ENCODE data around the gene RIT1.
"Not testable (repeated sequence)": the region's sequence is repeated elsewhere in the genome, so short reads cannot be mapped to it uniquely, and the experiment has no call there.

The RIT1 gene

DNA sequence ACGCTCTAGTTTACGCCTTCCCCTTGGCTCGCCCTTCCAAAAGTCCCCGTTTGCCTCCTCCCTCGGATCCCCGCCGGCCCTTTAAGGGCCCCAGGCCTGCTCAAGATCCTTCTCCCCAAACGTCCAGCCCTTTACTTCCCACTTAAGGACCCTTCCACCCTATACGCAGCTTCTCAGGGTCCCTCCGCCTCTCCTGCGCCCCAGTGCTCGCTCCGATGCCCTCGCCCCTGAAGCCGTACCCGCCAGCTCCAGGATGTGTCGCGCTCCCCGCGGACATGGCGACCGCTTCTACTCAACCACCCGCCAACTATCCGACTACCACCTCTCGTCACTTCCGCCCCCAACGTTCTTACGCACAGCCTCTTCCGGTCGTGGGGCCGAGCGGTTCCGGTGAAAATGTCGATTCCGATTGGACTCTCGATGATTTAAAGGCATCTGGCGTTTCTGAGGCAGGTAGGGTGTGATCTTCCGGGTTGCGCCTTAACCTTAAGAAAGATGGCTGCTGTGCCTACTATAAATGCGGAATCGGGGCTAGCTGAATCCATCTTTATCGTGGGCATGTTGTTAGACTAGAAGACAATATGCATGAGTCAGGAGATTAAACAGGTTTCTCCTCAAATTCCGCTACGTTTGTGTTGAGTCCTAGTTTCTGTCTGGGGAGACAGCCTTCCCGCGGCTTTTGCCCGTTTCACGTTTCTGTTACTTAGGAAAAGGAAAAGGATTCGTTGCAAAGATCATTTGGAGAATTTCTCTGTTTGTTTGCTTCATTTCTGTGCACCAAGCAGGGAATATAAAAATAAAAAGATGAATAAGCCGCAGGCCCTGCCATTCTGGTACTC lies 23.2 kb upstream of the RIT1 start, which contains the start of gene KHDC4:
Gene KHDC4, minus strand, starts transcription at position 317 of the 839 bp plus-strand sequence. Its CDS starts 40 bp downstream, at position 277.
- DNase-seq (ENCODE audit: low spot score): peak; percentile 95
- peak; percentile 91 for FAIRE-seq

DNA sequence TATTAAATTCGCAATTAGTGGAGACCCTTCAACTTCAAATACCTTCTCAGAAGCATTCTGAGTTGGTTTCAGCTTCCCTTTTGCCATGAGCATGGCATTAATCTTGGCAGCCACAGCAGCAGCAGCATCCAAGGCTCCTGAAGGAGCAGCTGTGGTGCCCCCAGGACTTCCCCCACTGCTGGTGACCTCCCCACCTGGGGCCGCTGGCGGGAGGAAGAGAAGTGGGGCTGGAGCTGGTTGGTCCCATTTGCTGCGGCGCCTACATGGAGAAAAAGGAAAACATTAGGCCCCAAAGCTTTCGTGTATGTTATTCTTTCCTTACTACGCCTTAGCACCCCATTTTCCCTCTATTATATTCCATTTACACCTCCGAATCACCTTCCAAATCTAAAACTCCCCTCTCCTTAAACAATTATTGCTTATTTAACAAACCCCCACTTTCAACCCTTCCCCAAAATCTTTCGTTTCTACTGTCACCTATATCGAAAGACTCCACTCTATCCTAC lies 22.5 kb upstream of the RIT1 start:
- DNase-seq (ENCODE audit: low spot score) (no peak), FAIRE-seq (no peak)

DNA sequence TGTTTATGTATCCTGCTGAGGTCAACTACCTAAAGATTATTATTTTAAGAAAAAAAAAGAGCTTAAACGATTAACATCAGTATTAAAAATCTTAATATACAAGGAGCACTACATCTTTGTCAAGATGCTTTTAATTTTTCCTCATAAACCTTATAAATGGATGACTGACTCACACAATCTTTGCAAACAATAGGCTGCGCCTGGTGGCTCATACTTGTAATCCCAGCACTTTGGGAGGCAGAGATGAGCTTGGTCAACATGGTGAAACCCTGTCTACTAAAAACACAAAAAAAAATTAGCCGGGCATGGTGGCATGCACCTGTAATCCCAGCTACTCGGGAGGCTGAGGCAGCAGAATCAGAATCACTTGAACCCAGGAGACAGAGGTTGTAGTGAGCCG lies 21.3 kb upstream of the RIT1 start:
- no peak for FAIRE-seq
- DNase-seq (ENCODE audit: low spot score): no peak

DNA sequence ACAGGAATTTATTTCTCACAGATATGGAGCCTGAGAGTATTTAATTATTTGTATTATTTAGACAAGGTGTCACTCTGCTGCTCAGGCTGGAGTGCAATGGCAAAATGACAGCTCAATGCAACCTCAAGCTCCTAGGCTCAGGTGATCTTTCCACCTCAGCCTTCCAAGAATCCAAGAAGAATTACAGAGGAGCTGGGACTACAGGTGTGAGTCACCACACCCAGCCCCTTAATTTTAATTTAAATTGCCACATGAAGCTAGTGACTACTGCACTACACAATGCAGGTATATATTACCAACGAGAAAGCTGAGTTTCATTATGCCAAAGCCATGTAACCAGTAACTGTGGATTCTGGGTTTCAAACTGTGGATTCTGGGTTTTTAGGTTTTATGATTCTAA lies 20.9 kb upstream of the RIT1 start:
- no peak for FAIRE-seq
- peak; percentile 8 for DNase-seq (ENCODE audit: low spot score)

DNA sequence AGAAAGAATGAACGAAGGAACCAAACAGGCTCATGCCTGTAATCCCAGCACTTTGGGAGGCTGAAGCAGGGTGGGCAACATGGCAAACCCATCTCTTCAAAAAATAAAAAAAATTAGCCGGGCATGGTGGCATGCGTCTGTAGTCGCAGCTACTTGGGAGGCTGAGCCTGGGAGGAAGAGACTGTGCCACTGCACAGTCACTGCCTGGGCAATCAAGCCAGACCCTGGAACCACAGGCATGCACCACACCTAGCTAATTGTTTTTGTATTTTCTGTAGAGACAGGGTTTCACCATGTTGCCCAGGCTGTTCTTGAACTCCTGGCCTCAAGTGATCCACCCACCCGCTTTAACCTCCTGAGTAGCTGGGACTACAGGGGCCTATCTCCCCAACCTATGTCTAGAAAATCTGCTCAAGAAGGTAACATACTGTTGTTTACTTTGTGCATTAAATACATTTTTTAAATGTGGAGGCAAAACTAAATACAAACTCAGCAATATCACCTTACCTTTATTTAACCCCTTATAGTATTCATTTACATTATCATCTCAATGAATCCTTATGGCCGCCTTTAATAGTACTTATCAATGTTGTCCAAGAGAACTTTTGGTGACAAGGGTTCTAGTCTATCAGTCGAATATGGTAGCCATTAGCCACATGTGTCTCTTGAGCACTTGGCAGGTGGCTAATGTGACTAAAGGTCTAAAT lies 20.3 kb upstream of the RIT1 start:
- peak; percentile 14 for DNase-seq (ENCODE audit: low spot score)
- FAIRE-seq: no peak

DNA sequence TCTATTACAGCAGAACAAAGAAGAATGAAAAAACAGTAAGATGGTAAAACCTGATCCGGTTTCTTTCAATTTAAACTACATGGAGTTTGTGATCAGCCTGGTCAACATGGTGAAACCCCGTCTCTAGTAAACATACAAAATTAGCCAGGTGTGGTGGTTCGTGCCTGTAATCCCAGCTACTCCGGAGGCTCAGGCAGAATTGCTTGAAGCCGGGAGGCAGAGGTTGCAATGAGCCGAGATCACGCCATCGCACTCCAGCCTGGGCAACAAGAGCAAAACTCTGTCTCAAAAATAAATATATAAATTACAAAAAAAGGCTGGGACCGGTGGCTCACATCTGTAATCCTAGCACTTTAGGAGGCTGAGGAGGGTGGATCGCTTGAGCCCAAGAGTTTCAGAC lies 19.6 kb upstream of the RIT1 start:
- FAIRE-seq; DNase-seq (ENCODE audit: low spot score): not testable (repeated sequence)

DNA sequence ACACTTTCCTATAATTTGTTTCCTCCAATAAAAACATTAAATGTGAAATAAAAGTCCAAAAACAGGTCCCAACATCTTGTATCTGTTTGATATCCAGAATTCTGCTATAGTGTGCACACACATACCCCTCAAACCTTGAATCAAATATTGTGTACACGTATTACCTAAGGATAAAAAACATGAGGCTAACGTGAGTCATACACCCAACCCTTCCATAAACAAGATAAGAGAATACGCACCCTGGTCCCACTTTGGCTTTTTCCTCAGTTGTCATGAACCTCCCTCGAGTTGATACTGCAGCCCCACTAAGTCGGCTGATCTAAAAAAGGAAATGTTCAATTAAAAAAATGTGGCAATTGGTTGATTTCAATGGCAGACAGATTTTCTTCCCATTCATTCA lies 17.9 kb upstream of the RIT1 start:
- DNase-seq (ENCODE audit: low spot score) (no peak), FAIRE-seq (no peak)

DNA sequence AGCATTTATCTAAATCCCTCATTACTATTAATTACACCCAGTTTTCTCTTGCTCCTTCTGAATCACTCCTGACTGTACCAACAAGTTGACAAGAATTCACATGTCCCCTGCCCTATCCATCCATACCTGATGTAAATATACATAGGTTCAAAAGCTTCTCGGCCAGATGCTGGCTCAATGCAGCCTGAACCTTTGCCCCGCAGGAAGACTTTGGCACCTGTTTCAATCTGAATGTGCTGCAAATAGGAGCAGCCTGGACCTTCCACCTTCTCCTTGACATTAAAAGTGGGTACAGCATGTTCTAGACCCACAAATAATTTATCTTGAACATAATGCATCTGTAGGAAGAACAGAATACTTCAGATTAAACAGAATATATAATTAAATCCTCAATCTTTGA lies 14.4 kb upstream of the RIT1 start:
- FAIRE-seq: no peak
- DNase-seq (ENCODE audit: low spot score): no peak

DNA sequence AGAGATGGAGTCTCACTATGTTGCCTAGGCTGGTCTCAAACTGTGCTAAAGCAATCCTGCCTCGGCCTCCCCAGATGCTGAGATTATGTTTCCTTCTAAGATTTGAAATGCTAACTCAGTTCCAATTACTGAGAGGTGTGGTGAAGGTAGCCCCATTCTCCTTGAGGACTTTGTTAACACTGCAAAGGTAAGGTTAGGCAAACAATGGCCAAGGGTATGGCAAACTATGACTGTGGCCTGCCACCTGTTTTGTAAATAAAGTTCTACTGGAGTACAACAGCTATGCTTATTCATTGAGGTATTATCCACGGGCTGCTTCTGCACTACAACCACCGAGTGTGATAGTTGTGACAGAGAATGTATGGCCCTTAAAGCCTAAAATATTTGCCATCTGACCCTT lies 9.6 kb upstream of the RIT1 start:
- no peak for DNase-seq (ENCODE audit: low spot score)
- no peak for FAIRE-seq

DNA sequence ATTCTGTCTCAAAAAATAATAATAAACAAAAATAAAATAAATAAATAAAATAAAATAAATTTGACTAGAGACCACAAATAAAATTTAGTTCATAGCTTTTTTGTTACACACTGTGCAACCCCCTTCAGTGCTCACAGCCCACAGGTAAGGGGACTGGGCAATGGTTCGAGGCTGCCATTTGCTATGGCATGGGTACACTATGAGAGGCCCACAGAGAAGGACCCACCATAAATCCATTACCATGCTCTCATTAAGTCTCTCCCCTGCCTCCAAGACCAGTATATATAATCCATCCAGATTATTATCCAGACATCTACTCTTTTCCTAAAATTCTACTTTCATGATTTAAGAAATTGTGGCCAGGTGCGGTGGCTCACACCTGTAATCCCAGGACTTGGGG lies 8.7 kb upstream of the RIT1 start:
- no peak for FAIRE-seq
- DNase-seq (ENCODE audit: low spot score): no peak

DNA sequence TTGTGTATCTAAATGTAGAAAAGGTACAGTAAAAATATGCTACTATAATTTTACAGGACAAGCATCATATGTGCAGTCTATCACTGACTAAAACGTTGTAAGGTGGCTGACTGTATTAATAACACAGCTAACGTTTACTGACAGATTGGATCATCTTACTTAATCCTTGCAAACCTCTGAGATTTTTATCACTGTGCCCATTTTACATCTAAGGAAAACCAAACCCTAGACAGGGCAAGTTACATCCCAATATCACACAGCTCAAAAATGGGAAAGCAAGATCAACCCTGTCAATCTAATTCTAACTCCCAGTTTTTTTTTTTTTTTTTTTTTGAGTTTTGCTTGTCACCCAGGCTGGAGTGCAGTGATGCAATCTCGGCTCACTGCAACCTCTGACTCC lies 7.5 kb upstream of the RIT1 start:
- FAIRE-seq (no peak), DNase-seq (ENCODE audit: low spot score) (no peak)

DNA sequence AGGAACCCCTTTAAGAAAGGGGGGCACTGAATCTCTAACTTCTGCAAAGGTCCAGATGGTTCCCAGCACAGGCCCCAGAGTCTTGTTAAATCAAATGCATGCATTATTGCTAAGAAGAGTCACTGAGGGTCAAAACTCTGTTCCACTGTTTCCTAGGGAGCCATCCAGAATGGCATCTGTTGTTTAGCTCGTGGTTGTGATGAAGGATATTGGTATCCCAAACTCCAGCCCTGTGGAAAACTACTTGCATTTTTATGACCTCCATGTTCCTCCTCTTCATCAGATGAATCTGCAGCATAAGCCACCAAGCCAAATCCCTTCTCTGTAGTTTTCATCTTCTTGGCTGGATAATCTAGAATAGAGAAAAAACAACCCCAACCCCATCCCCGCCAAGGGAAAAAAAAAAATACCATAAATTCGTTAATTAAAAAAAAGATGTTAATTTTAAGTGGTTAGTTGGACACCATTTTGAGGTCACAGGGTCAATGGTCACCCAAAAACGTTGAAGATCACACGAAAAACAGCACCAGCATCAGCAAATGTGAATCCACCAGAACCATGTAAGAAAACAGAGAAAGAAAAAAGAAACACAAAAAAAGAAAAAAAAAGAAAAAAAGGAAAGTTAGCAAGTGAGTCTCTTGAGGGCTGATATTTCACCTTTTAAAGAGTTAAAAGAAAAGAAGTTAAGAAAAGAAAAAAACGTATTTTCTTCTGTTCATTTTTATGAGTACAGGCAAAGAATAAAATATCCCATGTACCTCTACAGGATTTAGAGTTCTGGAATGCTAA lies 3.0 kb upstream of the RIT1 start:
- no peak for FAIRE-seq
- no peak for DNase-seq (ENCODE audit: low spot score)

DNA sequence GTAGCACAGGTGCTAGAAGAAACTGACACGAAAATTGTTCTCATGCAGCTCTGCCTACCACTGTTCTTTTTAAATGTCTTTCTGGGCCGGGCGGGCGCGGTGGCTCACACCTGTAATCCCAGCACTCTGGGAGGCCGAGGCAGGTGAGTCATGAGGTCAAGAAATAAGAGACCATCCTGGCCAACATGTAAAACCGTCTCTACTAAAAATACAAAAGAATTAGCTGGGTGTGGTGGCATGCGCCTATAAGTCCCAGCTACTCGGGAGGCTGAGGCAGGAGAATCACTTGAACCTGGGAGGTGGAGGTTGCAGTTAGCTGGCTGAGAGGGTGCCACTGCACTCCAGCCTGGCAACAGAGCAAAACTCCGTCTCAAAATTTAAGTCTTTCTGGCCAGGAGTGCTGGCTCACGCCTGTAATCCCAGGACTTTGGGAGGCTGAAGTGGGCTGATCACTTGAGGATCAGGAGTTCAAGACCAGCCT lies 947 bp upstream of the RIT1 start:
- FAIRE-seq (no peak), DNase-seq (ENCODE audit: low spot score) (no peak)

DNA sequence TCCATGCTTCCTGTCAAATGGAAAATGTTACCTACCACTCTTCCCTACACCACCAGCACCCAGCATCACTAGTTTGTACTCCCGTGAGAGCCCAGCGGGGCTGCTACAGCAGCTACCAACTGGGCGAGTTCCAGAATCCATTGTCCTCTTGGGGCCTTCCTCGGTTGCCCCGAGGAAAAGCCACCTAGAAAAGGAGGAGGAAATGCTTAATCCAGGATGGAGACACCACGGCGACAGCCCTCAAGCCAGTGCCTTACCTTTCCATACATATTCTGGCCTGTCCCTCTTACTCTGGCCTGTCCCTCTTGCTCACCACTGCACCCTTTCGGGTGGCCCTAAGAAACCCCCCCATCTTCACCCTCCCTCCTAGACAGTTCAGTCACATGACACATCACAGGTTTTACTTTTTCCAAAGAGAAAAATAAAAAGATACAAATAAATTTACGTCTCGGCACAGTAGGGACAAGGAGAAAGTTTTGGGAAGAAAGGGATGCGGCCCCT lies 478 bp downstream of the RIT1 start:
- DNase-seq (ENCODE audit: low spot score) (peak; percentile 20), FAIRE-seq (no peak)

DNA sequence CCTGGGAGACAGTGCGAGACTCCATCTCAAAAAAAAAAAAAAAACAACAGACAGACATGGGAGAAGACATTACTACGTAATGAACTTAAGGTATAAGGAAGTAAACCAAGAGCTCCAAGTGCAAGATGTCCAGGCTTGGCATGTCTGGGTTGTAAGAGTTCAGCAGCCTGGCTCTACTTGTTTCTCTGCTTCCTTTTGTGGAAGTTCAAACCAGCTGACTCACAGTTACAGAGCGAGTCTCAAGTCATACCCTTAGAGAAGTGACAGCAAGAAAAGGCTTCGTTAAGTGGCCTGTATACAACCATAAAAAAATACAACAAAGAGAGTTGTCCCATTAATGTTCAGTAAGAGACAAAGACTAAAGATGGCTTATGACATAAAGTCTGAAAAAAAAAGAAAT lies 1.3 kb downstream of the RIT1 start:
- peak; percentile 40 for DNase-seq (ENCODE audit: low spot score)
- peak; percentile 36 for FAIRE-seq

DNA sequence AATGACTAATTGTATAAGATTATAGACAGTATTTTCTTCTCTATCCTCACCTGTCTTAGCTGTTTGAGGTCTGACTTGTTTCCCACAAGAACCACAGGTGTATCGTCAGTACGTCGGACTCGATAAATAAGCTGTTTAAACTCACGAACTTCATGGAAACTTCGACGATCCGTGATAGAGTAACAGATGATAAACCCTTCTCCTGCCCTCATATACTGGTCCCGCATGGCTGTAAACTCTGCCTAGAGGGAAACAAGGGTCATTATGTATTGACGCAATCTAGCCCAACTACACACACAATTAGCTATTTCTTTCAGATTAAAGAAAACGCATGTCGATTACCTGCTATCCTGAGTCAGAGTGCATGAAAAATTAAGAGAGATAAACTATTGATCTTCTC lies 6.9 kb downstream of the RIT1 start:
- DNase-seq (ENCODE audit: low spot score) (no peak), FAIRE-seq (no peak)

DNA sequence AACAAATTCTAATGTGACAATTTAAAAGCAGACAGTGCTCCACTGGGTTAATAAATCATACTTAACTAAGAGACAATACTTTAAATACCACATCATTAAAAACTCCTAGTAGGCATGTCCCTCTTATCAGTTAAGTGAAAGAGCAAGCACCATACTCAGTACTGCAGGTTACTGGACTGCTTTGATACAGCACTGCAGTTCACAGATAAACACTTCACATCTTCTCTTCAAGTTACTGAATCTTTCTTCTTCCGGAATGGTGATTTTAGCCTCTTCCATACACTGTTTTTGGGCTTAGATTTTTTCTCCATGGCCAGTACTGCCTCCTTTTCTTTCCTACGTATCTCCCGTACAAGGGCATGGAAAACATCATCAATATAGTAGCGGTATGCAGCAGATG lies 11.0 kb downstream of the RIT1 start:
- no peak for FAIRE-seq
- DNase-seq (ENCODE audit: low spot score): no peak

DNA sequence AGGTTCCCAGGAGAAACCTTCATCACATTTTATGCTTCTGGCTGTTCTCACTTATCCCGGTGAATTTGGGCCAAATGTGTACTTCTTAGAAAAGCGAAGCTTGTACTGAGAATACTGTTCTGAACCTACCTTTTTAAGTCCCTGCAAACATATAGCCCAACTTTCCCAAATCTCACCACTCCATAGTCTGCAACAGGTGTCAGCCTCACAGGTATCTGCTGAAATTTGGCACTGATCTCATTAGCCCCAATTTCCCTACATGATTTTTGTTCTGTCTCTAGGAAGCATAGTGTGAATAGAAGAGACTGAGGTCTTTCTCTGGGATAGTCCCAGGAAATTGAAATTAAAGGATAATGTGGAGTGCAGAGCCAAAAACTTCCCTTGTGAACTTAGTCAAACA lies 11.5 kb downstream of the RIT1 start:
- FAIRE-seq: no peak

DNA sequence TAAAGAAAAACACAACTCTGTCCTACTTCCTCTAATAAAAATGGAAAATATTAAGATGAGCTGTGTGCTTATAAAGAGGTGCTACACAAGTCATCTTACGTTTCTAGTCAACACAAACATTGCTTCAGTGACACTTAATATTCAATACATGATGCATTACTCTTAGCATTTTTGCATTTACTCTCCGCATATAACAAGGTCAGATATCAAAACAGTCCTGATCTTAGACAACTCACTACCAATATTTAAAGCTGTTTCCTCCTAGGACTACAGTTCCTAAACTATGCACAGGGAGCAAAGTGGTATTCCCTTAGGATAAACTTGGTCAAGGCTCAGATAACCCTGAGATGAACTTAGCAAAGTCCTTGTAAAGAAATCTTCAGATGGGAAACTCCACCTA lies 12.3 kb downstream of the RIT1 start:
- DNase-seq (ENCODE audit: low spot score) (no peak), FAIRE-seq (no peak)

More for the DNA sequence above, 11.5 kb downstream of the RIT1 start:
- DNase-seq (ENCODE audit: low spot score): no peak

DNA sequence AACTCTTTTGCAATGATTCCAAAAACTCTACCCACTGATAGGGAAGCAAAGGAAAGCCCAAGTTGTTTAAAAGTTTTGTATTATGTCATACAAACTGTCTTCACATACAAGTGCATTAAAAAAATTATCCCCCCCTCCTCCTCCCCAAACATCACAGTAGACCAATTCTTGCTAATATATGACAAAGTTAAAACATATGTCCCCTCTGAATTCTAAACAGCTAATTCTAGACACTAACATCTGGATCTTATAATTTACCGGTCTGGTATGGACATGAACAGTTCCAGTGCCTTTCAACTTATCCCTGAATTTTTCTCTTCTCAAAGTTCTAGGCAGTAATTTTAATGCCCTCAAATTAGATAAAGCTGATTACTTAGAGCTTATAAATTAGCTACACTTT lies 13.4 kb downstream of the RIT1 start:
- FAIRE-seq: no peak

DNA sequence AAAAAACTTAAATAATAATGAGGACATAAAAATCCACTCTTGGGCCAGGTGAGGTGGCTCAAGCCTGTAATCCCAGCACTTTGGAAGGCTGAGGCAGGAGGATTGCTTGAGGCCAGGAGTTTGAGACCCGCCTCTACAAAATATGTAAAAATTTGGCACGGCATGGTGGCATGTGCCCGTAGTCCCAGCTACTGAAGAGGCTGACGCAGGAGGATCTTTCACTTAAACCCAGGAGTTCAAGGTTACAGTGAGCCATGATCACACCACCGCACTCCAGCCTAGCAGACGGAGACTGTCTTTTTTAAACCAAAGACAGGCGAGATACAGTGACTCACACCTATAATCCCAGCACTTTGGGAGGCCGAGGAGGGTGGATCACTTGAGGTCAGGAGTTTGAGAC lies 14.7 kb downstream of the RIT1 start:
- FAIRE-seq; DNase-seq (ENCODE audit: low spot score): not testable (repeated sequence)

More for the DNA sequence above, 13.4 kb downstream of the RIT1 start:
- DNase-seq (ENCODE audit: low spot score): no peak

Measured in RCC 7860 (cell line).